GM19397 (cell line): Measurements from ENCODE around the gene PDE3B.
"Not testable (repeated sequence)": the region's sequence is repeated elsewhere in the genome, so short reads cannot be mapped to it uniquely, and the experiment has no call there.

Experiments used
- ATAC-seq: cut with Tn5 transposase; IDR thresholded peaks from one replicate; pipeline ENCODE4 v1.9.1; 2021; ENCODE audit warnings: mild to moderate bottlenecking, moderate library complexity; ENCODE audit not compliant: unreplicated experiment

The PDE3B gene

DNA sequence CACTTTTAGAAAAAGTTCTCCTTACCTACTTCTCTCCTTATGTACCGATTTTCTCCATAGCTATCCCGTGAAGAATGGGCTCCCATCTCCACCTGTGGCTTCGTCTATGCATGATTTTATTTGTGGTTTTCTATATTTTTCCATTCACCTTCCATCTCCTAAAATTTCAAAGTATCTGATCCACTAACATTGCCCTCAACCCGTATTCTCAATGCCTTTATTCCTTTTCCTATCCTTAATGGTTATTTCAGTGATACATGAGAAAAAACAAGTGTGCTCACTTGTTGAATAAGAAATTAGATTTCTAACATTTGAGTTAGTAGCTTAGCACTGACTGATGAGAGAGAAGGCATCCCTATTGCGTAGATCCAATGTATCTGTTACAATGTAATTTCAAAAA lies 231.6 kb downstream of the PDE3B start:
- ATAC-seq: no peak

DNA sequence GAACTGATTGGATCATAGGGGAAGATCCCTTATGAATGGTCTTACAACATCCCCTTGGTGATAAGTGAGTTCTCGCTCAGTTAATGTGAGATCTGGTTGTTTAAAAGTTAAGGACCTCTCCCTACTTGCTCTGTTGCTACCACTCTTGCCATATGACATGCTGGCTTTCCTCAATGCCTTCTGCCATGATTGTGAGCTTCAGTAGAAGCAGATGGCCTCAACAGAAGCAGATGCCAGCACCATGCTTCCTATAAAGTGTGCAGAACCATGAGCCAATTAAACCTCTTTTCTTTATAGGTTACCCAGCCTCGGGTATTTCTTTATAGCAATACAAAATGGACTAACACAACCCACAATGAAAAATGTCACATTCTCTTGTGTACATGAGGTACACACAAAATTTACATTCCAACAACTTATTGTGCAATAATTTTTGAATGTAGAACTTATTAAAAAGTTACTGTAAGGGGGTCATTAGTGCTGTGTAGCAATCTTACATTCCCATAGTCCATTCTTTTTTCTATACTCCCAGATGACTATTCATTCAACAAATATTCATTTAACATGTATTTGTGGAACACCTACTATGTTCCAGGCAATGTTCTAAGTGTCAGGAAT lies 238.1 kb downstream of the PDE3B start:
- ATAC-seq: no peak

DNA sequence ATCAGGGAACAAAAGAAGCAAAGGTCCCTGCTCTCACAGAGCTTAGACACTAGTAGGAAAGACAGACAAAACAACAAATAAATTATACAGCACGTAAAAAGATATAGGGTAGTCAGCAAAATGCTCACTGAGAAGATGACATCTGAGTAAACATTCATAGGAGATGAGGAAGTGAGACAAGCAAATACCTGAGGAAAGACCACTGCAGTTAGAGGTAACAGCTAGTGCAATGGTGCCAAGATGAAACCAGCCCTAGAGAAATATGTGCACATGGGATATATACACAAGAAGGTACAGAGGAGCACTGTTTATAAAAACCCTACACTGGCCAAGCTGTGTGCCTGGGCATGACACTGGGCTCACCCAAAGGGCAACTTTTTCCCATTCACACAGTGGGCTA lies 238.6 kb downstream of the PDE3B start:
- no peak for ATAC-seq

DNA sequence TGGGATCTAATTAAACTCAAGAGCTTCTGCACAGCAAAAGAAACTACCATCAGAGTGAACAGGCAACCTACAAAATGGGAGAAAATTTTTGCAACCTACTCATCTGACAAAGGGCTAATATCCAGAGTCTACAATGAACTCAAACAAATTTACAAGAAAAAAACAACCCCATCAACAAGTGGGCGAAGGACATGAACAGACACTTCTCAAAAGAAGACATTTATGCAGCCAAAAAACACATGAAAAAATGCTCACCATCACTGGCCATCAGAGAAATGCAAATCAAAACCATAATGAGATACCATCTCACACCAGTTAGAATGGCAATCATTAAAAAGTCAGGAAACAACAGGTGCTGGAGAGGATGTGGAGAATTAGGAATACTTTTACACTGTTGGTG lies 240.1 kb downstream of the PDE3B start:
- ATAC-seq: not testable (repeated sequence)

DNA sequence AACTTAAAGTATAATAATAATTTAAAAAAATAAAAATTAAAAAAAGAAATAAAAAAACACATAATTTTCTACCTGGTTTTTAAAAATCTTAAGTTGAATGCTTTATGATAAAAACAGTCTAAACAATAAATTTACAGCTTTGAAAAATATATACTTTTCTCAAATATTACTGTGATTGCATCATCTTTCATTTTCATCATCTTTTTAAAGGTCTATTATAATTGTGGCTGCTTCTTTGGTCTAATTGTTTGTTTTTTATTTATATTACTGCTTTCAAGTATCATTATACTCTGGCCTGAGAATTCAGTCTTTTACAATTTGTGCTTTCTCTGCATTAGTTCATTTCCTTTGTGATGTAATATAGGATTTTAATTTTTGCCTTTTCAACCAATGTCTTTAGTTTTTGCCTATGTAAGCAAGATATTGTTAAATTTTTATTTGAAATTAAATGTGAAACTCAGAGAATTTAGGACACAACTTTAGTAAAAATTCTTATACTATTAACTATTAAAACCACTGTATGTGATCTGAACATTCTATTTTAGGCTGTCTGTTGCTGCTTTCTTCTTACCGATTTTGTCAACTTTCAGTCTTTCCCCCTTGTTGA lies 241.2 kb downstream of the PDE3B start:
- no peak for ATAC-seq

DNA sequence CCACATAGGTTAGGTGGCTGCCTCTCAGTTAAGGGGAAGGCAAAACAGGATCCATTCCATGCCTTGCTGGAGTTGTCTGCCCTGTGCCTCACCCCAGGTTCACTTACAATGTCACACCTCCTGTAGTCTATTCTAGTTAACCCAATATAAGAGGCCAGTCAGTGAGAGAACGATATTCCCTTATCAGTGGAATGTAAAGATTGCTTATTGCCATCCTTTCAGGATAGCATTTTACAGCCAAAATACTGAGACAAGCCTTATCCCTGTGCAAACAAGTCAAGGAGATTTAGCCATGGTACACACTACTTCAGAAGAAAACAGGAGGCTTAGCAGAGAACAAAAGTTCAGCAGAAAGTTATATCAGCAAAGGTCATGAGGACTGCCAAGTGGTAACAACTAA lies 242.9 kb downstream of the PDE3B start:
- no peak for ATAC-seq

DNA sequence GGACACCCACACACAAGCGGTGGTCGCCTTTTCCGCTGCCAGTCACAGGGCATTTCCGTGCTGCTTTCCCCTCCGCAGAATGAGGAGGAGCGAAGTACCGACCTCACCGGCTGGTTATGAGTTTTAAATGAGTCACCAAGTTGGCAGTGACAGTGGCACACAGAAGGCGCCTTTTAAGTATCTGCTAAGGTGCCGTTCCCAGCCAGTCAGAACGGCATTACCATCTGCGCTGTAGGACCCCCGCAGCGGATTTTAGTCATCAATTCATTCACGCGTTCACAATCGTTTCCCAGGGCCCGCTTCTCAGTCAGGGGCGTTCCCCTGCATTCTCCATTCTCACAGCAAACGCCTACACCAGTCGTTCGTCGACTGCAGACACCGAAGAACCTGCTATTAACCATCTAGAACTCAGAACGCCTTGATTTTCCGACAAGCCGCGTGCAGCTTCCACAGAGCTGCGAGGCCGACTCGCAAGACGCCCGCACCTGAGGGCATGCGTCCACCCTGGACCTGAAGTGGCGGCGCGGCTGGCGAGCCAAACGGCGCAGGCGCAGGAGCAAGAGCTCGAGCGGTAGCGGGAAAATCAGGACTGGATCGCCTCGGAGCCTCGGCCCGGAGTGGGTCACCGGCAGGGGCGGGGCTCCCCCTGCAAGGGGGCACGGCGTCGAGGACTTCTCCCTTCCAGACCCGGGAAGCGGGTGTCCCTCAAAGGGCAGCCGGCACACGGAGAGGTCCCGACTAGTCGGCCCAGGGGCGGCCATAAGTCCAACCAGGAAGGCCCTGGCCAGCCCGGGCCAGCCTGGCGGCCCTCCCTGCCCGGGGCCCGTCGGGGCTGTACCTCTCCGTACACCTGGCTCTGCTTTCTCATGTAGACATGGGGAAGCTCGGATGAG lies 247.8 kb downstream of the PDE3B start:
- ATAC-seq: peak; percentile 54

DNA sequence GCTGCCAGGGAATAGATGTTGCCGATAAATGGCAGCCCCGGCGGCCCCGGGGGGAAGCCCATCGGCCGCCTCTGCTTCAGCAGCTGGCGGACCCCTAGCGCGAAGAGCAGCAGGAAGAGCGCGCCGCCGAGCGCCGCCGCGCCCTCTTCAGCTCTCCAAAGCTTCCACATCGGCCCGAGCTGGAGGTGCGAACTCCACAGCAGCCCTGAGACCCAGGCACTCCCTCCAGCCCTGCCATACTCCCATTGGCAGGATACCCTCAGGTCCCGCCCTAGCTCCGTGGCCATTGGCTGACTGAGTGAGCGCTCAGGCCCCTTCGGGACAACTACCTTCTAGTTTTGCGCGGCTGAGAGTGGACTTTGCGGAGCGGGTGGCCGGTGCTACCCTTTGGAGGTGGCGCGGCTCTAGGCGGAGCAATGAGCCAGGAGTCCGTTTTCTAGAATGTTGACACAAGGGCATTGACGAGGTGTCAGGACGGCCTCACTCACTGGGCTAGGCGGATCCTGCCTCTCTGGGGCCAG lies 248.5 kb downstream of the PDE3B start, which contains the start of gene CYP2R1:
Gene CYP2R1, minus strand, starts transcription at position 196 of the 521 bp plus-strand sequence. Its CDS starts 26 bp downstream, at position 170.
- ATAC-seq: peak; percentile 93

DNA sequence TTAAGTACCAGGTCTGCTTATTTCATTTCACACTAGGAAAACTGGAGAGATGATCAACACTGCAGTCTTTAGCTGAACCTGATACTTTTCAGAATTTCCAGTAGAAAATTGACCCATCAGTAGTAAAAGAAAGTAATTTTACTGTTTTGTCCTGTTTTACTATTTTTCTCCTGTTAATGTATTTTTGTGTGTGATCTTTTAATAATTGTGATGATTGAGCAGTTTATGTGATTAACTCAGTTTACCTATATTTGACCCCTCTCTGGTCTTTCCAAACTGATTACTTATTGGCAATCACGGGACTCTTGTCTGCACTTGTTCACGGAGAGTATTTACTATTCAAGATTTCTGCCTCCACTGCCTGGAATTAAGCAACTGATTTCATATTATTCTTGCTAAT lies 249.0 kb downstream of the PDE3B start:
- no peak for ATAC-seq

DNA sequence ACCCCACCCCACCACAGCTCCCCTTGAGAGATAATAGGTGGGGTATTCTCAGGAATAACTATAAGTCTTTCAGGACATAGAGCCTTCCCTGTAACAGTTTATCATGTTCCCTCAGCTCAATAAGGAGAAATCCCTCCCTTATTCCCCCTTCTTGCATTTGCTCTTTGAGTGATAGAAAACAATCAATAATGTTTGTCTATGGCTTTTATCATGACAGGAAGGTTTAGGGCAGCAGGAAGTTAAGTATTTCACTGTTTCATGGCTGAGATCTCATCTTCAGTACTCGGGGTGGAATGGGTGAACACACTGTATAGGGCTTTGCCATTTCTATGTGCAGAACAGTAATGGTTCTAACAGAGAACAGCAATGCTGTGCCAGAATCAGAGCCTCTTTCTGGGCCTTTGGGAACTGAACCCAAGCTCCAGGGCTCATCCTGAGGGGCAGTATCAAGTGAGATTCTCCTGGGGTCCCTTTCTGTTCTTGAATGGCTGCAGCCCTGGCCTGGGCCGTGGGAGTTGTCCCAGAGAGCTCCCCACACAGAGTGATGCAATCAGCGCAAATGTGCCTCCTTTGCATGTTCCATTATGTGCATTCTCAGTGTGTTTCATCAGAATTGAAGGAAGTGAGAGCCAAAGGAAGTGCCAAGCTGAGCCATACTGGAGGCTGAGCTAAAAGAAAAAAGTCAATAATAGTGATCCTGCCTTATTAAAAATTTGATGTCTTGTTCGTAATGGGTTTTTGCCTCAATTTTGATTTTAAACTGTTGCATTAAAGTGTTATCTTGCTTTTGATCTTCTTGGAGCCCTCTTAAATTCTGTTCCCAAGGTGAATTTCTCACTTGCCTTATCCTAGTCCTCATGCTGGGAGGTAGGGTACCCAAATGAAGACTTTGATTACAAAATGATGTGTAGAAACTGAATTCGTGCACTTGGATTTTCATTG lies 251.3 kb downstream of the PDE3B start:
- no peak for ATAC-seq

DNA sequence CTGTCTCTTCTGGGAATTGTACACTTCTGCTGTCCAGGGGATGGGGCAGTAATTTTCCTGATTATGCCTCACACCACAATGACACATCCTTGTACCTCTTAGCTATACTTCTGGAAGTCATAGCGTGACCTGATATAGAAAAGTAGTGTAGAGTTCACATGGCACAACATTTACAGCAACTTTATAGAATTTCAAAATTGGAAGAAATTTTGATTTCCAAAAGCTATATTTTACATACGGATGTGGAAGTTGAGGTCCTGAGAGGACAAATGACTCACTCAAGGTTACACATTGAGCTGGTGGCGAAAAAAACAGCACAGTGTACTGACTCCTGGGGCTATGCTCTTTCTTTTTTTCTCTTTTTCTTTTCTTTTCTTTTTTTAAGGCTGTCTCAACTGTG lies 254.8 kb downstream of the PDE3B start:
- no peak for ATAC-seq

DNA sequence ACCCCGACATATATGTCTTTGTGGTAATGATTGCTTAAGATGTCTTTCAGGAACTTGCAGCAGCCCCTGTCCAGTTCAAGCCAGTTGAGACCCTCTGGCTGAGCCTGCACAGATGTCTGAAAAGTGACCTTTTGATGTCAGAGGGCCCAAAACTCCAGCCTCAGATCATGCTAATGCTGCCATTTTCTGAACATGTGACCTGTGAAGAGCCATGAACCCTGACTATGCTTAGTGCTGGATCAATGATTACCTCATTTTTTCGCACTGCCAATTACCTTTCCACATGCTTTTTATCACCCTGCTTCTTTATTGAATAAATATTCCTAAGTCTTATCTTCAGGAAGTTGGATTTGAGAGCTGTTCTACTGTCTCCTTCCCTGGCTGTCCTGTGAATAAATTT lies 255.3 kb downstream of the PDE3B start:
- no peak for ATAC-seq

DNA sequence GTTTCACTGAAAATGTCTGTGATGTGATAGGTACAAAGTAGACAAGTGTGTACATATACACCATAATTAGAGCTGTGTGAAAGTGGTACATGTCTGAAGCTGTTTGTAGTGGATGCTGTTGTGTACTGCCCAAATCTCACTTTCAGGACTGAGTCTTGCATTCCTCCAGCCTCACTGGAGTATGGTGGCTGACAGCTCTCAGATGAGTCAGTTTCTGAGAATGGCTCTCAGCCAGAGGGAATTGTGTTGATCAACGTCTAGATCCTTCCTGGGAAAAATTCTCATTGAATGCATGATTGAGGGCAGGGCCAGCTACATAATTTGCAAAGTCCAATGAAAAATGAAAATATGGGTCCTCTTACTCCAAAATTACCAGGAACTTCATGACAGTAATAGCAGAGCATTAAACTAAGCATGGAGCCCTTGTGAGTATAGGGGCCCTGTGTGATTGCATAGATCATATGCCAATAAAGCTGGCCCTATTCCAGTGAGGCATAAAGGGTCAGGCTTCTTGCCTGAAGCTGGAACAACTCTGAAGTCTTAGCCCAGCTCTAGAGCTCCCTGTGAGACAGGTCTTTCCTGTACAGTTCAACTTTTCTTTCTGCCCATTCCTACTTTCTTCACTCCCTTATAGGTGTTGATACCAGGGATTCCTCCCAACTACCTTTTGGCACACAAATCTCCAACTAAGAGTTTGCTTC lies 259.2 kb downstream of the PDE3B start:
- no peak for ATAC-seq

DNA sequence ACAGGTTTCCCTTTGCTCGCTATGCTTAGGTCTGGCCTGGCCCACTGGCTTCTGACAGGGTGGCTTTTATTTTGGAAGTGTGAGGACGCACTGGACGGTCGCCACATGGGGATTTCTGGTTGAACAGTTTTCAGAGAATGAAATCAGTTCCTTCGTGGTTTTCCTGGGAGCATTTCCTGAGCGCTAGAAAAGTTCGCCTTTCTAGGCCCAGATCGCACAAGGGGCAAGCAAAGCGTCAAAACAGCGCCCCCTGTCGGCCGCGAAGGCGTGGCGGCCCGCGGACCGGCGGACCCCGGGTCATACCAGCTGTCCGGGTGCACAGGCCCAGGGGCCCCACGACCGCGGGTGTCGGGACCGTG lies 261.1 kb downstream of the PDE3B start:
- peak; percentile 50 for ATAC-seq

DNA sequence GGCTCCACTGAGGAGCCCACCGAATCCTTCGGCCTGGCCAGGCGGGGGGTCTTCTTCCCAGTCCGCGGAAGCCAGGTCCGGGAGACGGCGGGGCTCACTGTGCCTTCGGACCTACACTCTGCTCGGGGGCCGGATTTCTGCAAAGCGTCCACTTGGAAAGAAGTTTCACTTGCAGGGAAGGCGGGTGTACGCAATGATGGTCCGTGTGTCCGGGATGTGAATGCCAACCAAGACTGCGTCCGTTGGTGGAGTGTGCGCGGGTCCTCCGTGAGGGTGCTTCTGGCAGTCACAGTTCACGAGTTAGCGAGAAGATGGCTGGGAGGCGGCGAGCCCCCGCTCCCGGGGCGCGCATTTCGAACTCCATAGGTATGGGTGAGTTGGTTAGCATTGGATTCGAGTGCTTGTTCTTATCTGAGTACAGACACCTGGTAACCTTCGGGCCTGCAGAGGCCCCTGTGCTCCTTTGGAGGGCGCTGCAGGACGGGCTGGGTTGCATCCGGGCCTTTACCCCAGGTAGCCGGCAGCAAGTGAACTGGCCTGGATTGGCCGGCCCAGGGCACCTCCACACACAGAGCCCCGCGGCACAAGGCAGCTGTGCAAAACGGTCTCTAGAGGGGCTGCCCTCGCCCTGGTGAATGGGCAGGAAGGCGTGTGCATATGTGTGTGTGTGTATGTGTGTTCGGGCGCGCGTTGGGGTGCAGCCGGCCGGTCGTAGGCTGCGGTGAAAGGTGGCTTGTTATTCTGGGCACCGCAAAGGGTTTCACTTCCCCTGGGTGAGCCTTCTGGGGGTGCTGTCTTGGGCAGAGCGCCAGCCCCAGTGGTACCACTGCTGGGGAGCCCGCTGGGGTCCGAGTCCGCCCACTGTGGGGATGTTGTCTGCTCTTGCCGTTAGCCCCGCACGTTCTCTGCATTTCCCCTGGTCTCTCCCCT lies 261.8 kb downstream of the PDE3B start:
- ATAC-seq: peak; percentile 66

DNA sequence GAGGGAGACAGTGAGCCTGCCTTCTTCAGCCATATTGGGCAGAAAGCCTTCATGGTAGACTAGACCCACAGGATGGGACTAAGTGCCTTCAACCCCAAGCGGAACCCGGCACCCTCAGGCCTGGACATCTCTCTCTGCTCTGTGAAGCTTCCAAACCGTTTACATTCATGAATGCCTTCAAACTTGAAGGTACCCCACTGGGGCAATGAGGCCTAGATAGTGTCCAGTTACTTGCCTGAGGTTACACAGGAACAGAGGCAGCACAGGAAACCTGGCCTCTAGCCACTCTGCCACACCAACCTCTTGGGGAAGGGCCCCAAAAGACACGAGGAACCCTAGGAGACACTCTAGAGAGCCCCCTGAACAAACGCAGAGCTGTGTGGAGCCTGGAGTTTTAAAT lies 263.0 kb downstream of the PDE3B start:
- ATAC-seq: no peak

DNA sequence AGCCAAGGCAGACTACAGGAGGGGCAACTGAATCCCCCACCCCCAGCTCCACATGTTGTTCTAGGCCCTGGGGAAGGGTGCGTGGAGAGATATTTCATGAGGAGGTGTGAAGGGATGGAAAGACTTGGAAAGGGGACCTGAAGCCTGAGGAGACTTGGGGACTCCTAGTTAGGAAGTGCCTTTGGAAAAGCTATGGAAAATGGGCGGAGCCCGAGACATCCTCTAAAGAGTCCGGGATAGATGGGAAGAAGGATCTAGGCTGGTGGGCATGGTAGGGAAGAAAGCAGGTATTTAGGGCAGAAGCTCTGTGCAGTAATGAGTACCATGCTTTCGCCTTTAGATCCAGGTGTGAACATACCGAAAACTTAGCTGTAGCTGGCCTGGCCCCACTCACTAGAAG lies 263.4 kb downstream of the PDE3B start:
- no peak for ATAC-seq

DNA sequence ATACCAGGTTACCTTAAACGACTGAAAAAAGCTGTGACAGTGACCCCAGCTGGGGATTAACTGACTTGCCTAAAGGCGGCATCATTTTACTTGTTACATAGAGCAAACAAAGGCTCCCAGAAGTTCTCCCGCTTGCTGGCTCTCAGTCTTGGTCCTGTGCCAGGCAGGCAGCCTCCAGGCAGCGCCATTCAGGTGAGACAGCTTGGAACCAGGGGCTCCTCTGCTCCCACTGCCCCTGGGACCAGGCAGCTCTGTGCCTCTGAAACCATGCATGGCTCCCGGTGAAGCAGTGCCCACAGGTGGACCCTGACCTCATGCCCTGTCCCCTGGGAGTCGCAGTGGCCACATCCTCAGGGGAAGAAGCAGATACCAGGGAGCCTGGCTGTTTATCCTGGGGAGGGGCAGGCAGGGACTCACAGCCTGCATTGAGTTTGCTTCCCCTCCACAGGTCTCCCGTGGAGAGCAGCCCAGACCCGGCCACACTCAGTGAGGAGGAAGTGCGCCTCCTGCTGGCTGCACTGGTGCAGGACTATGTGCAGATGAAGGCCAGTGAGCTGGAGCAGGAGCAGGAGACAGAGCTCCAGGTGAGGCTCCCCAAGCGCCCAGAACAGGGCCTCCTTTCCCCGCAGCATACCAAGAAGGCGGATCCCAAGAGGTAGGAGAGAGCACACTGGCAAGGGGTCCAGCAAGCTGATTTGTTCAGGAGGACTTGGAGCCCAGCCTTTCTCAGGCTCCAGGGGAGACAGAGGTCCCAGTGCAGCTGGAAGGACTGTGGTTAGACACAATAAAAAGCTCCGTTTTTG lies 264.0 kb downstream of the PDE3B start:
- ATAC-seq: peak; percentile 47
